Lung (tissue), 12 donors: ENCODE results near the gene GNG2. TPM values are rescaled to one million over a fixed set of nuclear protein-coding genes. Genes with fewer than 3 reads are reported as not detected.

Experiments
- ATAC-seq: fragments of 200-7000 bp; cut with Tn5 transposase; one replicate; pipeline ENCODE4 v1.9.1; 2020; ENCODE audit warnings: moderate number of reproducible peaks; ENCODE audit not compliant: insufficient read depth, low FRiP score
- DNase-seq, 3 donors: peaks; one replicate each; pipeline ENCODE4 v3.0.0-alpha.2; 2013 to 2017
- H3K27ac ChIP-seq, 2 donors: one replicate each; pipeline ENCODE4 v1.5.1; 2013; ENCODE audit warnings: mild to moderate bottlenecking in 2 of 2, moderate library complexity in 2 of 2, control low read depth in 1 of 2, inconsistent platforms in 1 of 2, low read depth in 1 of 2, low read length in 1 of 2
- H3K27me3 ChIP-seq, 3 donors: one replicate each; pipeline ENCODE4 v1.5.1; 2013; ENCODE audit warnings: low read length in 2 of 3; ENCODE audit not compliant: control insufficient read depth in 3 of 3, insufficient read depth in 3 of 3
- H3K36me3 ChIP-seq, 4 donors: one replicate each; pipeline ENCODE4 v1.5.1; 2013; ENCODE audit warnings: low read length in 4 of 4, mild to moderate bottlenecking in 1 of 4, moderate library complexity in 1 of 4; ENCODE audit not compliant: control insufficient read depth in 4 of 4, insufficient read depth in 4 of 4
- H3K4me1 ChIP-seq, 5 donors: one replicate each; pipeline ENCODE4 v1.5.1; 2013; ENCODE audit warnings: low read length in 5 of 5, mild to moderate bottlenecking in 2 of 5, moderate library complexity in 1 of 5; ENCODE audit not compliant: control insufficient read depth in 5 of 5, insufficient read depth in 5 of 5
- H3K4me3 ChIP-seq: one replicate; pipeline ENCODE4 v1.5.1; 2013; ENCODE audit warnings: mild to moderate bottlenecking, control low read depth, moderate library complexity
- H3K9ac ChIP-seq, 2 donors: one replicate each; pipeline ENCODE4 v1.5.1; 2013; ENCODE audit warnings: low read length in 2 of 2, control low read depth in 1 of 2; ENCODE audit not compliant: insufficient read depth in 1 of 2
- H3K9me3 ChIP-seq, 4 donors: one replicate each; pipeline ENCODE4 v1.5.1; 2013; ENCODE audit warnings: low read length in 3 of 4, mild to moderate bottlenecking in 1 of 4, moderate library complexity in 1 of 4; ENCODE audit not compliant: control insufficient read depth in 4 of 4, insufficient read depth in 3 of 4
- CTCF ChIP-seq: IDR thresholded peaks from 2 replicates; pipeline ENCODE4 v1.5.1; 2012; ENCODE audit warnings: mild to moderate bottlenecking; ENCODE audit errors: control extremely low read depth, extremely low read depth
- WGBS, 2 donors: extraction: QIAGEN DNeasy Blood & Tissue Kit; methylation state at CpG; one replicate each; pipeline ENCODE4 v1.1.7; 2013; 5-methylcytosine and 5-hydroxymethylcytosine counted together
- polyA plus RNA-seq, 2 donors: library from polyadenylated mRNA; stranded (reverse); fragments of 200-250 nt; gene quantifications; one replicate each; pipeline ENCODE4 v1.2.1, GENCODE V29; 2013
- total RNA-seq, 2 donors: library from RNA; depleted of rRNA in 1 of 2; stranded (reverse); fragments of >200 nt in 1 of 2; gene quantifications; one replicate each; pipeline ENCODE4 v1.2.1, GENCODE V29; 2014 to 2021
- donor health status: control.
- donor health status: control.
- donor health status: Bipolar disorder and iron deficiency.
- donor health status: healthy.
- donor health status: DM: yes; HTN: yes; CAD: no.

Gene GNG2
- total and polyA plus RNA-seq, 4 donors, result 3.7 to 42.3 (median 21.5) TPM

- DNase-seq (no peak), ATAC-seq (no peak)
- H3K4me3 ChIP-seq, result no peak overlapping the region
- no peaks in the 10 kb centered on the region for H3K9me3 ChIP-seq
- H3K9ac ChIP-seq, result no peak overlapping the region
- 66 to 75% methylated on average over 3 of the region's 3 CpGs for WGBS, 2 donors
- peaks cover 5 to 22% (median 9%) of the 10 kb centered on the region in 4 donors for H3K36me3 ChIP-seq
- H3K27ac ChIP-seq, result no peak overlapping the region
- no peak for TF ChIP-seq CTCF
- no peaks in the 10 kb centered on the region for H3K27me3 ChIP-seq
- peaks cover 0 to 17% (median 0%) of the 10 kb centered on the region in 5 donors for H3K4me1 ChIP-seq
These were observed 133.0 kb downstream of the GNG2 start for GRCh38 chr14:51993285-51993920.

DNA sequence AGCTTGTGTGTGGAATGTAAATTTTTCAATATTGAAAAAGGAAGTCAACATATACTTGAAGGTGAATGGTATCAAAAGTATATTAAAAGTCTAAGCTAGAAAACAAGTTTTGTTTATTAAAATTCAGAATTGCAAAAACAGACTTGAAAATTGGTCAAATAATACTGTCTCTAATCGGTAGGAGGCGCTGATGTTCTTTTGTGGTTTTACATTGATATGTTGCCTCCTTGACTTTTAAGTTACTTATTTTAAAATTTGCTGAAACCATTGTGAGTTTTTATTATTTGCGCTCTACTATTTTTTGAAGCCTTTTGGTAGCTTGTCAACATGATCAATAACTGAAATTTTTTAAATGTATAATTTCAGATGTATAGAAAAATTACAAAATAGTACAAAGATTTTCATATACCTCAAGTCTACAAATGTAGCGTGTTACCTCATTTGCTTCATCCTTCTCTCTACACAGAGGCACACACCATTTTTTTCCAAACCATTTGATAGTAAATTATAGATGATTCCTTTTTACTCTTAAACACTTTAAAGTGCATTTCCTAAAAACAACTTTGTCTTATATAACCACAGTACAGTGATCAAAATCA is 135.8 kb downstream of the GNG2 start:
- WGBS, 2 donors, result 52 to 59% methylated on average over 4 of the region's 4 CpGs
- TF ChIP-seq CTCF, result peak; percentile 48
- Histone ChIP-seq H3K27ac (no peak overlapping the region), H3K9me3 (no peaks in the 10 kb centered on the region), H3K9ac (no peak overlapping the region), H3K4me3 (no peak overlapping the region), H3K36me3 (peaks cover 7 to 32% (median 12%) of the 10 kb centered on the region in 4 donors), H3K4me1 (peaks cover 0 to 4% (median 0%) of the 10 kb centered on the region in 5 donors), H3K27me3 (no peaks in the 10 kb centered on the region)
- DNase-seq (peak in 2 of 3 donors; percentile 69 to 74), ATAC-seq (no peak)

- Histone ChIP-seq H3K36me3 (peaks cover 9 to 45% (median 13%) of the 10 kb centered on the region in 4 donors), H3K9me3 (no peaks in the 10 kb centered on the region), H3K4me3 (no peak overlapping the region), H3K9ac (no peak overlapping the region), H3K27ac (no peak overlapping the region), H3K27me3 (no peaks in the 10 kb centered on the region), H3K4me1 (peaks cover 0 to 7% (median 0%) of the 10 kb centered on the region in 5 donors)
- ATAC-seq (no peak), DNase-seq (no peak)
- no peak for TF ChIP-seq CTCF
These were observed 137.9 kb downstream of the GNG2 start for GRCh38 chr14:51998348-51998747.
